H1 (cell line): ENCODE measurements around the gene PSMB1. TPM values are rescaled to one million over a fixed set of nuclear protein-coding genes. Genes with fewer than 3 reads are reported as not detected.

ENCODE experiments used
- polyA plus RNA-seq, 7 experiments: library from polyadenylated mRNA; depleted of rRNA in 3 of 7; stranded (reverse) in 5 of 7; unstranded in 2 of 7; fragments of >200 nt in 5 of 7; fragments of 200-250 nt in 2 of 7; gene quantifications; 1 replicate in 5 of 7; 2 replicates in 1 of 7; 4 replicates in 1 of 7; pipeline versions ENCODE4 v1.2.1 to v1.2.3, GENCODE V29; 2011 to 2013; ENCODE audit warnings: missing spikeins in 2 of 7, mixed read lengths in 2 of 7
- total RNA-seq: library from RNA; stranded (reverse); fragmentation: NEBNext Ultra II Directional; extraction: Animal tissue kit (Norgen Biotek cat#: 25700); gene quantifications from 2 replicates; pipeline ENCODE4 v1.2.1, GENCODE V29; 2021
- TF ChIP-seq, protein P1 (sequence below), 3 experiments: IDR thresholded peaks; 1 replicate in 2 of 3; 2 replicates in 1 of 3; pipeline versions ENCODE4 v1.5.1 to v1.6.1; 2011; ENCODE audit warnings: low read length in 3 of 3, mild to moderate bottlenecking in 3 of 3, inconsistent platforms in 2 of 3, low read depth in 1 of 3, moderate library complexity in 1 of 3; ENCODE audit not compliant: insufficient read depth in 1 of 3; ENCODE audit errors: control extremely low read depth in 1 of 3

Gene PSMB1
- total and polyA plus RNA-seq, 2 of the 8 experiments (the other 6 are each of a cell fraction or from before 2014, with no cell fraction given), result 237 to 609 TPM

DNA sequence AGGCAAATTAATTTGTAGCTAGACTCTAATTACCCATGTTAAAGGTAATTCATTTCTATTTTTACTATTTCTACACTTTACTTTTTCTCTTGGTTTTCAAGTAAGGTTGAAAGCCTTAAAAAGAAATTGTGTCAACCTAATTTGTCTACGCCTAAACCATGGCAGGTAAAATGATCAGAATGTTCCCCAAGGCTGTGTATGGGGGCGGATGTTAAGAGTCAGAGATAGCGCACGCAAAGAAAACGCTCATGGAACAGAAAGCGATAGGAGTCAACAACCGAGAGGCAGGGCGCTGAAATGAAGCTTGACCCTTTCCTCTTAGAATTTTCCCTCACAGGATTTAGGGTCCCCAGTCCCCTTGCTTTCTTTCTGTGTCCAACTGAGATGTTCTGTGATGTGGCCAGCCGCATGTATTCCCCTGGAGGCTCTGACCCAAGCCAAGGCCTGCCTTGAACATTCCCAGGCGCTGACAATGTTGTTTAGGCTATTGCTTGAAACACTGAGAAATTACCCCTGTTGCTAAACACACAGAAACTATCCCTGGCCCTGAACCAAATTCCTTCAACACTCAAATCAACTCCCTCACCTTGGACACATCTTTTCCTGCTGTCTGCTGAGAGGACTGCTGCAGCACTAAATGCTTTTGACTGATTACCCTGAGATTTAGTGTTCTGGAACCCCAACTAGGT, 10.9 kb downstream of the PSMB1 start (continued):
- TF ChIP-seq, protein P1, sequence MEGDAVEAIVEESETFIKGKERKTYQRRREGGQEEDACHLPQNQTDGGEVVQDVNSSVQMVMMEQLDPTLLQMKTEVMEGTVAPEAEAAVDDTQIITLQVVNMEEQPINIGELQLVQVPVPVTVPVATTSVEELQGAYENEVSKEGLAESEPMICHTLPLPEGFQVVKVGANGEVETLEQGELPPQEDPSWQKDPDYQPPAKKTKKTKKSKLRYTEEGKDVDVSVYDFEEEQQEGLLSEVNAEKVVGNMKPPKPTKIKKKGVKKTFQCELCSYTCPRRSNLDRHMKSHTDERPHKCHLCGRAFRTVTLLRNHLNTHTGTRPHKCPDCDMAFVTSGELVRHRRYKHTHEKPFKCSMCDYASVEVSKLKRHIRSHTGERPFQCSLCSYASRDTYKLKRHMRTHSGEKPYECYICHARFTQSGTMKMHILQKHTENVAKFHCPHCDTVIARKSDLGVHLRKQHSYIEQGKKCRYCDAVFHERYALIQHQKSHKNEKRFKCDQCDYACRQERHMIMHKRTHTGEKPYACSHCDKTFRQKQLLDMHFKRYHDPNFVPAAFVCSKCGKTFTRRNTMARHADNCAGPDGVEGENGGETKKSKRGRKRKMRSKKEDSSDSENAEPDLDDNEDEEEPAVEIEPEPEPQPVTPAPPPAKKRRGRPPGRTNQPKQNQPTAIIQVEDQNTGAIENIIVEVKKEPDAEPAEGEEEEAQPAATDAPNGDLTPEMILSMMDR (IDR thresholded peaks at IDR 0.05; ENCODE audit: control extremely low read depth in 1 of 3, insufficient read depth in 1 of 3, low read depth in 1 of 3, low read length in 3 of 3), result no peak
